Large intestine (tissue), 3 donors: ENCODE measurements around the gene PAFAH1B1. TPM values are rescaled to one million over a fixed set of nuclear protein-coding genes. Genes with fewer than 3 reads are reported as not detected.
"Not testable (repeated sequence)": the region's sequence is repeated elsewhere in the genome, so short reads cannot be mapped to it uniquely, and the experiment has no call there.

Experiments used
- DNase-seq, 2 donors: peaks; one replicate each; pipeline versions ENCODE4 v3.0.0 to v3.0.0-alpha.2; 2013
- H3K27ac ChIP-seq: one replicate; pipeline ENCODE4 v1.5.1; 2013; ENCODE audit warnings: low read length
- H3K27me3 ChIP-seq: 2 replicates; pipeline ENCODE4 v1.6.1; 2013; ENCODE audit warnings: low read length; ENCODE audit not compliant: control insufficient read depth, insufficient read depth
- H3K36me3 ChIP-seq: 2 replicates; pipeline ENCODE4 v1.6.1; 2013; ENCODE audit warnings: low read length; ENCODE audit not compliant: control insufficient read depth, insufficient read depth
- H3K4me1 ChIP-seq: one replicate; pipeline ENCODE4 v1.6.1; 2013; ENCODE audit warnings: low read length; ENCODE audit not compliant: control insufficient read depth, insufficient read depth
- H3K4me3 ChIP-seq: one replicate; pipeline ENCODE4 v1.5.1; 2013; ENCODE audit warnings: low read length
- H3K9me3 ChIP-seq: one replicate; pipeline ENCODE4 v1.6.1; 2013; ENCODE audit warnings: mild to moderate bottlenecking, low read depth, low read length, moderate library complexity; ENCODE audit not compliant: control insufficient read depth
- WGBS: methylation state at CpG from one replicate; pipeline ENCODE4 v1.1.5; 2013; ENCODE audit warnings: low lambda C conversion rate; ENCODE audit not compliant: insufficient coverage; 5-methylcytosine and 5-hydroxymethylcytosine counted together
- polyA plus RNA-seq: library from polyadenylated mRNA; unstranded; fragments of 120-200 nt; gene quantifications from one replicate; pipeline ENCODE4 v1.2.1, GENCODE V29; 2013

The PAFAH1B1 gene
- polyA plus RNA-seq, 1 donor, result 107 TPM

DNA sequence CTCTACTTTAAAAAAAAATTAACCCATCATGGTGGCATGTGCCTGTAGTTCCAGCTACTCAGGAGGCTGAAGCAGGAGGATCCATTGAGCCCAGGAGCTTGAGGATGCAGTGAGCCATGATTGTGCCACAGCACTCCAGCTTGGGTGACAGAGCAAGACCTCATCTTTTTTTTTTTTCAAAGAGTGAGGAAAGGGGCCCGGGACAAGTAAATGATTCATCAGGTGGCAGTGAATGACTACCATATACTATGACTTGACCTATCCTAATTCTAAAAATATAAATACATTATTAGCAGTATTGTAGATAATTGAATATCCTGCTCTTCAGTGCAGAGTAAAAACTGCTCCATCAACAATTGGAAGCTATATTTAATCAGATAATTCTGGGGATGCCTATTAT, 62.8 kb downstream of the PAFAH1B1 start:
- Histone ChIP-seq H3K27ac (no peak overlapping the region), H3K4me3 (no peak overlapping the region), H3K4me1 (no peaks in the 10 kb centered on the region), H3K36me3 (peaks cover 5% of the 10 kb centered on the region), H3K27me3 (no peaks in the 10 kb centered on the region), H3K9me3 (no peaks in the 10 kb centered on the region)
- WGBS, result no CpG with 5 or more reads among the region's 1 CpG
- DNase-seq, result no peak

DNA sequence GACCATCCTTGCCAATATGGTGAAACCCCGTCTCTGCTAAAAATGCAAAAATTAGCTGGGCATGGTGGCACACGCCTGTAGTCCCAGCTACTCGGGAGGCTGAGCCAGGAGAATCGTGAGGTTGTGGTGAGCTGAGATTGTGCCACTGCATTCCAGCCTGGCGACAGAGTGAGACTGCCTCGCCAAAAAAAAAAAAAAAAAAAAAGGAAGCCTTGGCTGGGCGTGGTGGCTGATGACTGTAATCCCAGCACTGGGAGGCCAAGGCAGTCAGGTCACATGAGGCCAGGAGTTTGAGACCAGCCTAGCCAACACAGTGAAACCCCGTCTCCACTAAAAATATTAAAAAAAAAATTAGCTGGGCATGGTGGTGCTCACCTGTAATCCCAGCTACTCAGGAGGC, 65.9 kb downstream of the PAFAH1B1 start:
- not testable (repeated sequence) for H3K27me3 ChIP-seq, H3K27ac ChIP-seq, H3K4me1 ChIP-seq, H3K36me3 ChIP-seq, H3K4me3 ChIP-seq, DNase-seq, H3K9me3 ChIP-seq
- 60% methylated on average over 2 of the region's 8 CpGs for WGBS

DNA sequence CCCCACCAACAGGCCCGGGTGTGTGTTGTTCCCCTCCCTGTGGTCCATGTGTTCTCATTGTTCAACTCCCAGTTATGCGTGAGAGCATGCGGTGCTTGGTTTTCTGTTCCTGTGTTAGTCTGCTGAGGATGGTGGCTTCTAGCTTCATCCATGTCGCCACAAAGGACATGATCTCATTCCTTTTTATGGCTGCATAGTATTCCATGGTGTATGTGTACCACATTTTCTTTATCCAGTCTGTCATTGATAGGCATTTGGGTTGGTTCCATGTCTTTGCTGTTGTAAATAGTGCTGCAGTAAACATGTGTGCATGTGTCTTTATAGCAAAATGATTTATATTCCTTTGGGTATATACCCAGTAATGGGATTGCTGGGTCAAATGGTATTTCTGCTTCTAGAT, 67.0 kb downstream of the PAFAH1B1 start:
- not testable (repeated sequence) for DNase-seq, H3K36me3 ChIP-seq, H3K9me3 ChIP-seq, H3K4me1 ChIP-seq, H3K4me3 ChIP-seq, H3K27me3 ChIP-seq, H3K27ac ChIP-seq
- no CpG with 5 or more reads among the region's 4 CpGs for WGBS

DNA sequence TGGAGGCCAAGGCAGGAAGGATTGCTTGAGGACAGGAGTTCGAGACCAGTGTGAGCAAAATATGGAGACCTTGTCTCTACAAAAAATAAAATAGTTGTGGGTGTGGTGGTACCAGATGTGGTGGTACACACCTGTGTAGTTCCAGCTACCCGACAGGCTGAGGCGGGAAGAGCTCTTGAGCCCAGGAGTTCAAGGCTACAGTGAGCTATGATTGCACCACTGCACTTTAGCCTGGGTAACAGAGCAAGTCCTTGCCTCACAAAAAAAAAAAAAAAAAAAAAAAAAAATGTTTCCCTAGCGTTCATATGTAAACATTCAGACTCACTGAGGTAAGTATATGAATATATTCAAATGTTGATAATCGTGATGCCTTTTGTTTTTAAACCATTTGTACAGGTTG, 78.6 kb downstream of the PAFAH1B1 start:
- no CpG with 5 or more reads among the region's 5 CpGs for WGBS
- peaks cover 67% of the 10 kb centered on the region for H3K36me3 ChIP-seq
- DNase-seq, result no peak
- H3K4me3 ChIP-seq, result no peak overlapping the region
- no peak overlapping the region for H3K27ac ChIP-seq
- H3K9me3 ChIP-seq, result no peaks in the 10 kb centered on the region
- H3K27me3 ChIP-seq, result no peaks in the 10 kb centered on the region
- H3K4me1 ChIP-seq, result no peaks in the 10 kb centered on the region

DNA sequence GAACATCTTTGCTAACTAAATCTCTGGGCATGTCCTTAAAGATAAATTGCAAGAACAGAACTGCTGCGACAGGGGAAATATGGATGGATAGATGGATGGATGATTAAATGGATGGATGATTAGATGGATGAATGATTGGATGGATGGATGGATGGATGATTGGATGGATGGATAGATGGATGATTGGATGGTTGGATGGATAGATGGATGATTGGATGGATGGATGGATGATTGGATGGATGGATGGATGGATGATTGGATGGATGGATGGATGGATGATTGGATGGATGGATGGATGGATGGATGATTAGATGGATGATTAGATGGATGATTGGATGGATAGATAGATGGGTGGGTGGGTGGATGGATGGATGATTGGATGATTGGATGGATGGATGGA, 85.8 kb downstream of the PAFAH1B1 start:
- not testable (repeated sequence) for DNase-seq, H3K4me3 ChIP-seq, H3K27ac ChIP-seq, H3K9me3 ChIP-seq, H3K27me3 ChIP-seq, H3K4me1 ChIP-seq
- WGBS, result 100% methylated on average over 1 of the region's 1 CpG
- H3K36me3 ChIP-seq, result peaks cover 49% of the 10 kb centered on the region

DNA sequence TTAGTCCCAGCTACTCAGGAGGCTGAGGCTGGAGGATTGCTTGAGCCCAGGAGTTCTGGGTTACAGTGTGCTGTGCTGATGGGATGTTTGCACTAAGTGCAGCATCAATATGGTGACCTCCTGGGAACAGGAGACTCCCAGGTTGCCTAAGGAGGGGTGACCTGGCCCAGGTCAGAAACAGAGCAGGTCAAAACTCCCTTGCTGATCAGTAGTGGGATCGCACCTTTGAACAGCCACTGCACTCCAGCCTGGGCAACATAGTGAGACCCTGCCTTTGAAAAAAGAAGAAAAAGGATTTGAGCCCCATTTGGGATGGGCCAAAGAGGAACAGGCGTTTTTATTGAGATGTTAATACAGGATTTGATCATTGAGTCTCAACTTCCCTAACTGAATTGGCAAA, 87.5 kb downstream of the PAFAH1B1 start:
- peaks cover 45% of the 10 kb centered on the region for H3K36me3 ChIP-seq
- no peaks in the 10 kb centered on the region for H3K27me3 ChIP-seq
- H3K4me1 ChIP-seq, result no peaks in the 10 kb centered on the region
- 100% methylated on average over 1 of the region's 2 CpGs for WGBS
- H3K4me3 ChIP-seq, result no peak overlapping the region
- H3K27ac ChIP-seq, result no peak overlapping the region
- H3K9me3 ChIP-seq, result no peaks in the 10 kb centered on the region
- DNase-seq, result no peak

DNA sequence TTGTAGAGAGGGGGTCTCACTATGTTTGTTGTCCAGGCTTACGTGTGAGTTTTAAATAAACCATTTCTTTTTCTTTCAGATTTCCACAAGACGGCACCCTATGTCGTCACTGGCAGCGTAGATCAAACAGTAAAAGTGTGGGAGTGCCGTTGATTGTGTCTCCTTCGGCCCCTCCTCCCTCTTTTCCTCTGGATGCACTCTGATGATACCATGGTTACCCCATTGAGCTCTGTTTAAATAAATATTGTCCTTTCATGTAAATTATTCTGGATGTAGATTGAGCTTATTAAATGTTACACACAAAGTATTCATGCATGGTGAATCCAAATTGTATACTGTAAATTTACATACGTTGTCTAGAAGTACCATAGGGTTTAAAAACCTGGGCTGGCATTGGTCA, 88.2 kb downstream of the PAFAH1B1 start:
- Histone ChIP-seq H3K9me3 (no peaks in the 10 kb centered on the region), H3K4me3 (no peak overlapping the region), H3K4me1 (no peaks in the 10 kb centered on the region), H3K27me3 (no peaks in the 10 kb centered on the region), H3K36me3 (peaks cover 41% of the 10 kb centered on the region), H3K27ac (no peak overlapping the region)
- DNase-seq, result no peak
- WGBS, result no CpG with 5 or more reads among the region's 7 CpGs

DNA sequence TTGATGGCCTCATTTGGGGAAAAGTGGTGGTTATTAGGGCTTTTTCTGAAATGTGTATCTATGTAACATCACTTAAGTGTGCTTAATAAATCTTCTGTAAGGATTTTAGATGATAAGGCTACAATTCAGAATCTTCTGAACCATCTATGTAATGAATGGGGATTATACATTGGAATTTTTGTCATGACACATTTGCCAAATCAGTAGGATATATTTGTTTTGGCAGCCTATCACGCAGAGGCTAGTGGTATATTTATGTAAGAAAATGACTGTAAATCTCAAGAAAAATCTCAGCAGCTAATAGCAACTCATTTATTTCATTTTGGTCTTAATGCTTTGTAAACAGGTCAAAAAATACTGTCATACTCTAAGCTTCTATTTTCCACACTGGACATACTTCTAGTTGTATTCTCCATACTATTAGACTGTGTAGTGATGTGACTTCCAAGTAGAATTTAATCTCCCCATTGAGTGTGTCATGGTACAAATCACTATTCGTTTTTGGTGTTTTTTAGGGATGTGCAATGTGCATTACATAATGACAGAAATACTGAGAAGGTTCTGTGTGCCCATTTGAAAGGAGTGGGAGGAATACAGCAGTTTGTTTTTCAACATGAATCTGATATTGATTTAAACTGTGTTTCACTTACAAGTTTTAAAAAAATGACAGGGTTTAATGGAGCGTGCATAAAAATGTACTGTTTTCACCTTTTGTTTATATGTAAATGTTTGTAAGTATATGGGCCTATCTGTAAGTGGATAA, 88.9 kb downstream of the PAFAH1B1 start:
- Histone ChIP-seq H3K27ac (no peak overlapping the region), H3K27me3 (no peaks in the 10 kb centered on the region), H3K36me3 (peaks cover 41% of the 10 kb centered on the region), H3K4me1 (no peaks in the 10 kb centered on the region), H3K4me3 (no peak overlapping the region), H3K9me3 (no peaks in the 10 kb centered on the region)
- no peak for DNase-seq
- 70% methylated on average over 2 of the region's 3 CpGs for WGBS

DNA sequence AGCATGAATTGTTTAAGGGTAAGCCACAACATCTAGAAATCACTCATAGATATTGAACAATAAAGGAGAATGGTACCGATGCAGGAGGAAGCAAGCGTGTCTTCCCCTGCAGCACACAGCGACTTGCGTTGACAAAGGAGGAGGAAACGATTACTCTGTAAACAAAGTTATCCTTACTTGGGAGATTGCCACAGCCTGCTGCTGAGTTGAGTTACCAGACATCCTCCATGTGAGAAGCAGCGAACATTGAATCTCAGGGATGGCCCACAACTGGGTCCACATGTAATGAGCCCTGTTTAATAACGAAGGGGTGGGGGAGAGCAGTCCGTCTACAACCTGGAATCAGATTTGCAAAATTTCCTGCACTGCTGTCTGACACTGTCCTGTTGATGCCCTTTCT, 90.5 kb downstream of the PAFAH1B1 start:
- no peaks in the 10 kb centered on the region for H3K9me3 ChIP-seq
- no CpG with 5 or more reads among the region's 8 CpGs for WGBS
- H3K4me3 ChIP-seq, result no peak overlapping the region
- DNase-seq, result no peak
- H3K27ac ChIP-seq, result no peak overlapping the region
- no peaks in the 10 kb centered on the region for H3K27me3 ChIP-seq
- peaks cover 40% of the 10 kb centered on the region for H3K36me3 ChIP-seq
- no peaks in the 10 kb centered on the region for H3K4me1 ChIP-seq

DNA sequence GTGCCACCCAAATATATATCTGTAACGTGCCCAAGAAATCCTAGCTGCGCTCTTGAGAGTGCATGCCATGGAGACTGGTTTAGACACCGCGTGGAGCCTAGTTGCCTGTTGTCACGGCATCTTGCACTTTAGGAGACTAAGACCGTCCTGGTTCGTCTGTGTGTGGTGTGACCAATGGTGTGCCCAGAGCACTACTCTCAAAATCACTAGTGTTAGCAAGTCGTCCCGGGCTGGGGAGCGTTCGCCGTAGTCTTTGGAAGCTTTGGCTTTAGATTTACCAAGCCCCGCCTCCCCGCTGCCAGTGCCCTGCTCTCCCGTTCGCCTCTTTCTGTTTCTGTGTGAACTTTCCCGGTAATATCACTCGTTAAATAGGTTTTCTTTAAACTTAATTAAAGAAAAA, 91.1 kb downstream of the PAFAH1B1 start:
- H3K27ac ChIP-seq, result no peak overlapping the region
- 96% methylated on average over 4 of the region's 18 CpGs for WGBS
- no peaks in the 10 kb centered on the region for H3K4me1 ChIP-seq
- H3K27me3 ChIP-seq, result no peaks in the 10 kb centered on the region
- no peak for DNase-seq
- H3K36me3 ChIP-seq, result peaks cover 41% of the 10 kb centered on the region
- no peak overlapping the region for H3K4me3 ChIP-seq
- no peaks in the 10 kb centered on the region for H3K9me3 ChIP-seq

DNA sequence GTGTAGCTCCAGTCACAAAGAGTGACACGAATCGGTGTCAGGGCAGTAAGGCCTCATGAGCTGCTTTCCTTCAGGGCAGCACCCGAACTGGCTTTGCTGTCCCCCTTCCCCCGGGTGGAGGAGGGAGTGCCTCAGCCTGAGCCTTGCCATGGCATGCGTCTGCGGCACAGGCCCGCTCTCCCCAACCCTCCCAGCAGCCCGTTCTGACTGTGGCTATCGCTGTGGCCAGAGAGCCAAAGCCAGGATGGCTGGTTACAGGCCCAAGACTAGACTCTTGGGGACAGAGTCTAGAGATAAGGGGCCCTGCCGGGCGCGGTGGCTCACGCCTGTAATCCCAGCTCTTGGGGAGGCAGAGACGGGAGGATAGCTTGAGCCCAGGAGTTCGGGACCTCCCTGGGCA, 92.2 kb downstream of the PAFAH1B1 start:
- Histone ChIP-seq H3K27ac (no peak overlapping the region), H3K27me3 (no peaks in the 10 kb centered on the region), H3K9me3 (peaks cover 6% of the 10 kb centered on the region), H3K36me3 (peaks cover 41% of the 10 kb centered on the region), H3K4me3 (no peak overlapping the region), H3K4me1 (no peaks in the 10 kb centered on the region)
- DNase-seq, result no peak
- WGBS, result no CpG with 5 or more reads among the region's 15 CpGs
